T-helper 17 cell (primary cell): Measurements from ENCODE around the gene PSD4. TPM values are rescaled to one million over a fixed set of nuclear protein-coding genes. Genes with fewer than 3 reads are reported as not detected.

Experiments
- ATAC-seq: fragments of 150-1000 bp; cut with Tn5 transposase; 2 replicates; pipeline ENCODE4 v1.10.0; 2021; ENCODE audit warnings: mild to moderate bottlenecking, moderate library complexity
- DNase-seq, 3 donors: peaks; one replicate each; pipeline versions ENCODE4 v3.0.0 to v3.0.0-alpha.2; 2020 to 2021
- H3K9me3 ChIP-seq: one replicate; pipeline ENCODE4 v1.7.0; 2013; ENCODE audit warnings: low read length, mild to moderate bottlenecking; ENCODE audit not compliant: control insufficient read depth, poor library complexity, severe bottlenecking
- H3K27ac Mint-ChIP-seq: one replicate; pipeline ENCODE4 v1.8.0; 2022; ENCODE audit warnings: mild to moderate bottlenecking, moderate library complexity, mixed read lengths
- H3K27me3 Mint-ChIP-seq: one replicate; pipeline ENCODE4 v1.8.0; 2022; ENCODE audit warnings: mixed read lengths
- H3K36me3 Mint-ChIP-seq: one replicate; pipeline ENCODE4 v1.8.0; 2022; ENCODE audit warnings: low read depth, mixed read lengths
- H3K4me1 Mint-ChIP-seq: one replicate; pipeline ENCODE4 v1.8.0; 2022; ENCODE audit warnings: mild to moderate bottlenecking, mixed read lengths
- H3K4me3 Mint-ChIP-seq: one replicate; pipeline ENCODE4 v1.8.0; 2022; ENCODE audit warnings: mild to moderate bottlenecking, moderate library complexity, mixed read lengths
- total RNA-seq, 4 donors: library from RNA in 2 of 4; stranded (reverse) in 2 of 4; gene quantifications; one replicate each; pipeline ENCODE4 v1.2.3 and lab custom pipeline; 2022 to 2026

Gene PSD4
- total RNA-seq, 2 donors from 2014 or later, result 141 to 160 TPM

GRCh38 chr2:113225263-113226259 is 51.8 kb downstream of the PSD4 start:
- Mint-ChIP-seq H3K27ac (no peak overlapping the region), H3K27me3 (no peaks in the 10 kb centered on the region), H3K36me3 (no peaks in the 10 kb centered on the region), H3K4me1 (peaks cover 17% of the 10 kb centered on the region), H3K4me3 (no peak overlapping the region)
- no peak for ATAC-seq
- no peaks in the 10 kb centered on the region for H3K9me3 ChIP-seq
- no peak for DNase-seq

DNA sequence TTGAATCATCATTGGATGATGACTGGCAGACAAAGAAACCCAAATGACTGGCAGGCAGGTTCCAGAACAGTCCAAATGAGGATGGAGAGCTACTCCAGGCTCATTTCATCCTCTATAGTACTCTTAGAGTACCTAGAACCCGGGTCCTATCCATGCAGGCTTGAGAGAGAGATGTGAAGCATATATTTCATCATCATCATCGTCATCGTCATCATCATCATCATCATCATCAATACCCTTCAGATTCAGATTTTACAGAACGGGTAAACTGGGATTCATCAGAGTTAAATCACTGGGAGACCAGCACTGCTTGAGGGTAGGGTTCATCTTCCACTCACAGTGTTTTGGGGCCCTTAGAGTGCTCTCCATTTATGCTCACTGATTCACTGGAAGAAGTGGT is 52.7 kb downstream of the PSD4 start:
- no peaks in the 10 kb centered on the region for H3K9me3 ChIP-seq
- no peaks in the 10 kb centered on the region for H3K36me3 Mint-ChIP-seq
- no peak for ATAC-seq
- no peak for DNase-seq
- H3K4me1 Mint-ChIP-seq, result peaks cover 21% of the 10 kb centered on the region
- no peak overlapping the region for H3K27ac Mint-ChIP-seq
- H3K27me3 Mint-ChIP-seq, result no peaks in the 10 kb centered on the region
- H3K4me3 Mint-ChIP-seq, result no peak overlapping the region

- H3K27ac Mint-ChIP-seq, result no peak overlapping the region
- ATAC-seq (no peak), DNase-seq (no peak)
- no peaks in the 10 kb centered on the region for H3K36me3 Mint-ChIP-seq
- H3K27me3 Mint-ChIP-seq, result no peaks in the 10 kb centered on the region
- H3K4me3 Mint-ChIP-seq, result no peak overlapping the region
- no peaks in the 10 kb centered on the region for H3K9me3 ChIP-seq
- peaks cover 21% of the 10 kb centered on the region for H3K4me1 Mint-ChIP-seq
Observed at GRCh38 chr2:113227290-113227689, 53.5 kb downstream of the PSD4 start.

GRCh38 chr2:113227698-113228097 is 53.9 kb downstream of the PSD4 start:
- H3K9me3 ChIP-seq, result no peaks in the 10 kb centered on the region
- Mint-ChIP-seq H3K36me3 (no peaks in the 10 kb centered on the region), H3K4me1 (peaks cover 21% of the 10 kb centered on the region), H3K27ac (no peak overlapping the region), H3K4me3 (no peak overlapping the region), H3K27me3 (no peaks in the 10 kb centered on the region)
- DNase-seq, result no peak
- ATAC-seq, result no peak

DNA sequence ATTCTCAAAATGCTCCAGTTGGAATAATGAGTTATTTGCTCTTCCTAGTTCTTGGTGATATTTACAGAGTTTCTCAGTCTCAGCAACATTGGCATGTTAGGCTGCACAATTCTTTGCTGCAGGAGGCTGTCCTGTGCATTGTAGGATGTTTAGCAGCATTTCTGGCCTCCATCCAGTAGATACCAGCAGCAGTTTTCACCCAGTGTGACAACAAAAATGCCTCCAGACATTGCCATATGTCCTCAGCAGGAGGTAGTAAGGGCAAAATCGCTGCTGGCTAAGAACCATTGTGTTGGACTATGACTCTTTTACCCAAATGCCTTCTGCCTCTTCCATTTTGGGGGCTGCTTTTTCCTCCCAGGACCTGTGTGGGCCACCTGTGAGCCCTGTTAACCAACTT is 54.6 kb downstream of the PSD4 start:
- peak overlapping the region; percentile 8 for H3K27ac Mint-ChIP-seq
- peaks cover 21% of the 10 kb centered on the region for H3K4me1 Mint-ChIP-seq
- H3K27me3 Mint-ChIP-seq, result no peaks in the 10 kb centered on the region
- H3K4me3 Mint-ChIP-seq, result no peak overlapping the region
- DNase-seq (no peak), ATAC-seq (no peak)
- H3K36me3 Mint-ChIP-seq, result peaks cover 2% of the 10 kb centered on the region
- no peaks in the 10 kb centered on the region for H3K9me3 ChIP-seq

- no peak for DNase-seq
- ATAC-seq, result no peak
- H3K27ac Mint-ChIP-seq, result peak overlapping the region; percentile 8
- peaks cover 2% of the 10 kb centered on the region for H3K36me3 Mint-ChIP-seq
- H3K4me3 Mint-ChIP-seq, result no peak overlapping the region
- H3K9me3 ChIP-seq, result no peaks in the 10 kb centered on the region
- H3K27me3 Mint-ChIP-seq, result no peaks in the 10 kb centered on the region
- peaks cover 21% of the 10 kb centered on the region for H3K4me1 Mint-ChIP-seq
Observed at GRCh38 chr2:113228991-113229716, 55.4 kb downstream of the PSD4 start.

DNA sequence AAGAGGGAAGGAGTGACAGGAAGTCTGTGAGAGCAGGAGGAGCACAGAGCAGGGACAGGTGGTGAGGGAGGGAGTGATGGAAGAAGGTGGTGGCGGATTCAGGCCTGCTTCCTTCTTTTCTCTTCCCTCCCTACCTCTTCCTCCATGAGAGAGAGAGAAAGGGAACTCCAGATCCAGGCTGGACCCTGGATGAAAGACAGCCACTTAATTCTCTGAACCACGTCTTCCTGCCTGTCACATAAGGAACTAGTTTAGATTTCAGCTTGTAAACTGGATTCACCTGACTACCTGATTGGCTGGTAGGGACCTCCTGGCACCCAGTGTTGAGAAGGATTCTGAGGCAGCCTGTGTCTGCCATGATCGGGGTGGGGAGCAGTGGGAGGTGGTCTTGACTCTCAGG is 56.0 kb downstream of the PSD4 start:
- H3K4me3 Mint-ChIP-seq, result no peak overlapping the region
- H3K27me3 Mint-ChIP-seq, result no peaks in the 10 kb centered on the region
- H3K36me3 Mint-ChIP-seq, result peaks cover 2% of the 10 kb centered on the region
- no peak for DNase-seq
- no peaks in the 10 kb centered on the region for H3K9me3 ChIP-seq
- no peak for ATAC-seq
- H3K4me1 Mint-ChIP-seq, result peaks cover 21% of the 10 kb centered on the region
- no peak overlapping the region for H3K27ac Mint-ChIP-seq

DNA sequence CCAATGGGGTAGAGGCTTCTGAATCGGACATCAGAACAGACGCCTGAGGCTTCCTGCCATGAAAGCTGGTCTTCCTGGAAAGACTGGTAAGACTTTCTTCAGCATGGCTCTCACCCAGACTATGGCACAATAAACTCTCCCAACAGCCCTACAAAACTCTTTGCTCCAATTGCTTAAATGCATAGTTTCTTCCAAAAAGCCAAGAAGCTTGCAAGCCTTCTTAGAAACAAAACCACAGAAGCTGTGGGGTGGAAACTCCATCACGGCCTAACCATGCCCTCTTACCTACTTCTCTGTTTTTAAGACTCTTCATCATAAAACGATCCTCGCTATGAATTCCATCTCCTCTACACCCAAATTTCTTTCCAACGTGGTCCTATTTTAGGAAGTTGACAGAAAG is 56.8 kb downstream of the PSD4 start:
- ATAC-seq (no peak), DNase-seq (no peak)
- no peaks in the 10 kb centered on the region for H3K9me3 ChIP-seq
- no peaks in the 10 kb centered on the region for H3K27me3 Mint-ChIP-seq
- H3K4me3 Mint-ChIP-seq, result no peak overlapping the region
- no peak overlapping the region for H3K27ac Mint-ChIP-seq
- peaks cover 2% of the 10 kb centered on the region for H3K36me3 Mint-ChIP-seq
- H3K4me1 Mint-ChIP-seq, result peaks cover 23% of the 10 kb centered on the region

GRCh38 chr2:113231064-113231463 is 57.3 kb downstream of the PSD4 start:
- no peaks in the 10 kb centered on the region for H3K9me3 ChIP-seq
- Mint-ChIP-seq H3K27me3 (no peaks in the 10 kb centered on the region), H3K4me1 (peaks cover 23% of the 10 kb centered on the region), H3K27ac (no peak overlapping the region), H3K4me3 (no peak overlapping the region), H3K36me3 (peaks cover 2% of the 10 kb centered on the region)
- ATAC-seq, result no peak
- no peak for DNase-seq

DNA sequence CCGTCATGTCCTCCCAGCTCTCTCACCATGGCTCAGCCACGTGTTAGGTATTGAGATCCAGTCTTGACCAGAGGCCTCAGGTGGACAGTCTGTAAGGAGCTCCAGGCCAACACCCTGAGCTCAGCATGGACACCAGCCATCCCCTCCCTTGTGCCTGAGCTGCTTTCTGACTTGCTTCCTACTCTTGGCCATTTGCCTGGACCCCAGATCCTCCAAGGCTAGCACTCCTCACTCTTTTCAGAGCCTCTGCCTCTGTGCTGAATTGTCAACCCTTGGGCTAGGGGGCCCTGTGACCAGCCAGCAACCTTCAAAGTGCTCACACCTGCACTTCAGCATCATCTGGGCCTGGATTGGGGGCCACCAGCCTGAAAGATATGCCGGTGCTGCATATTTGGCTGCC is 58.4 kb downstream of the PSD4 start:
- H3K27me3 Mint-ChIP-seq, result no peaks in the 10 kb centered on the region
- H3K4me1 Mint-ChIP-seq, result peaks cover 23% of the 10 kb centered on the region
- H3K27ac Mint-ChIP-seq, result no peak overlapping the region
- ATAC-seq (no peak), DNase-seq (no peak)
- peaks cover 2% of the 10 kb centered on the region for H3K36me3 Mint-ChIP-seq
- H3K9me3 ChIP-seq, result no peaks in the 10 kb centered on the region
- H3K4me3 Mint-ChIP-seq, result no peak overlapping the region

- no peak overlapping the region for H3K4me3 Mint-ChIP-seq
- peaks cover 2% of the 10 kb centered on the region for H3K36me3 Mint-ChIP-seq
- no peaks in the 10 kb centered on the region for H3K27me3 Mint-ChIP-seq
- ATAC-seq (no peak), DNase-seq (no peak)
- no peak overlapping the region for H3K27ac Mint-ChIP-seq
- no peaks in the 10 kb centered on the region for H3K9me3 ChIP-seq
- peaks cover 23% of the 10 kb centered on the region for H3K4me1 Mint-ChIP-seq
Observed at GRCh38 chr2:113232740-113233139, 59.0 kb downstream of the PSD4 start.

DNA sequence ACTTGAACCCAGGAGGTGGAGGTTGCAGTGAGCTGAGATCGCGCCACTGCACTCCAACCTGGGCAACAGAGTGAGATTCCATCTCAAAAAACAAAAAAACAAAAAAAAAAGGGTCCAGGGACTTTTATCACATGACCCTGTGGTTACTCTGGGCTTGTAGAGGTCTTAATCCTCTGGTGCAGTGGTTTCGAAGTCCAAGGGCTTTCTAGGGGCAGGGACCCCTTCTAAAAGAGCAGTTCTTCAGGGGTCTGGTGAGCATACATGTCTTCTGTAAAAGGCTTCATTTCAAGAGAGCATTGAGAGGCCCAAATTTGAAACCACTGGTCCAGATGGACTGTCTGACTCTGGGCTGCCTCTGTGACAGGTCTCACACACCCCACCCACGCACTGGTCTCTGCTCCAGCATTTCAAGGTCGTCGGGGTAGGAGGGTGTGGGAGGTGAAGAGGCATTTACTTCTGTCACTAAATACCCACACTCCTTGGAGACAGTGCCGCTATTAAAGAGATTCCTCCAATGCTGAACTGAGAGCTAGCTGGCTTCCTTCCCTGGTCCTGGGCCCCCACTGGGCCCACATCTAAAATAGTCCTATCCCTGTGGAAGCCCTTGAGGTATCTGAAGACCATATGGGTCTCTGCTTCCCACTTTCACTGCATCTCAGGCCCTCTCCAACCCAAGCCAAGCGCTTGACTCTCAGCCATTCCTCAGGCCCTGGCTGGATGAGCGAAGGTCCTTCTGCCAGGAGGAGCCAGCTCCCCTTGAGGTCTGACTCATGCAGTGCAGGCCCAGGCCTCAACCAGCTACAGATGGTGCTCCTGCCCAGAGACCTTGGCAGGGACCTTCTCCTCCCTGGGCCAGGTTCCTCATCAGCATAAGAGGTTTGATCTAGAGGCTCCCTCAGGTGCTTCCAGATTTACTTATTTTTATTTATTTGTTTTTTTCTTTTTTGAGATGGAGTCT is 60.1 kb downstream of the PSD4 start:
- Mint-ChIP-seq H3K4me3 (no peak overlapping the region), H3K27ac (no peak overlapping the region), H3K36me3 (peaks cover 2% of the 10 kb centered on the region), H3K27me3 (no peaks in the 10 kb centered on the region), H3K4me1 (peaks cover 13% of the 10 kb centered on the region)
- no peak for ATAC-seq
- H3K9me3 ChIP-seq, result no peaks in the 10 kb centered on the region
- no peak for DNase-seq
